ENCODE data around the gene ABO.

The ABO gene

DNA sequence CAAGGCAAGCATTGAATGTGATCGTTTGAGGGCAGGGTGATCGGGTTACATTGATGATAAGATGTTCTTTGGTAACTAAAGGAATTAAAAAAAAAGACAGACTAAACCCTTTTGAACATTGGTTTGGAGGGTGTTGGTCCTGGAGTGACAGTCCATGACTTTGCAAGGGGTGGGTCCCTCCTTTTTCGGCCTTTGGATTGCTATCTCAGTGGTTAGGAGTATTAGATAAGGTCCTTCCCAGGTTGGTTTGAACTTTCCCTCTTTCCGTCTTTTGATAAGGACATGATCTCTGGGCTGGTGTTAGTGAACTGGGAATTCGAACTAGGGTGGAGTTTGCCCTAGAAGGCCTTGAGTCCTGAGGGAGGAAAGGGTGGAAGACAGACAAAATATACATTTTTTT lies 5.4 kb upstream of the ABO start:
- H3K4me2 ChIP-seq (ENCODE audit: low read depth, low read length, poor library complexity, severe bottlenecking) = no peak overlapping the region

DNA sequence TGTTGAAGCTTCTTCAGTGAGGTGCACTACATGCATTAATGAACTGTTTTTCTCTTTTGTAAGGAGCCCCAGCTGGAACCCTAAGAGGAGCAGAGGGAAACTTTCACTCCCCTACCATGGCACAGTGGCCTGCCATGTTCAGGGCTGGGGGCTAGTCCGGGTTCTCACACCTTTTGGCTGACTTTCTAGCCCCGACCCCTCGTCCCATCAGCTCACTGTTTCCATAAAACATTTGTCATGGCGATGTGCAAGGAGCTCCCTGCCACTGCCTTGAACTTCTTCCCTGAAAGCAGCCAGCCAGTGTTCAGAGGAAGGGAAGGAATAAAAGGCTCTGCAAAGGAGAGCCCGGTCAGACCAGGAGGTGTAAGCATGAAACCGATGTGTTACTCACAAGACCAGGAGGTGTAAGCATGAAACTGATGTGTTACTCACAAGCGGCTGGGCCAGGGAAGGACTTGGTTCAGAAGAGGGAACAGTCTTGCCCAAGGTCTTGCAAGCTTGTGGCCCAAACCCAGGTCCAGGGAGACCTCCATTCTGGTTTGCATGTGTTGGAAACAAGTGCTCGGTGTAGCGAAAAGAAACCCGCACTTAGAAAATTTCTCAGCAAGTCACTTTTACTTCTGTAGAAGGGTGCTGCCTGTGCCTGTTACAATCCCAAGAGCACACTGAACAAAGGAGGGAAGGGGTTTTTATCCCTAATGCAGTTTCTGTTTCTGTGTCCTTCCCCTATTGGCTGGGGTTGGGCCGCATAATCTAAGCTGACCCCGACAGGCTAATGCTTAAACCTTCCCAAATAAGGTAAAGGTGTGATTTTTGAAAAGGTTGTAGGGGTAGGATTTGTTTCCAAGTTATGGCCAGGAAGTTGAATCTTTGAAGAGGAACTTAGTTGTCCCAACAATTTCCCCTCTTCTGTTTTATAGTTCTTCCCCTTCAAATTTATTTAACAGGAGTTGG lies 3.4 kb upstream of the ABO start:
- Histone ChIP-seq H2AFZ (ENCODE audit: low read depth, low read length, severe bottlenecking) (no peak overlapping the region), H3F3A (ENCODE audit: insufficient read depth) (no peaks in the 10 kb centered on the region), H4K20me1 (ENCODE audit: low read depth, low read length) (no peaks in the 10 kb centered on the region), H3K79me2 (ENCODE audit: insufficient read depth, low read length) (no peaks in the 10 kb centered on the region), H3K36me3 (ENCODE audit: low read length) (no peaks in the 10 kb centered on the region), H3K9me3 (ENCODE audit: insufficient read depth, low read length) (no peaks in the 10 kb centered on the region), H3K4me3 (ENCODE audit: insufficient read depth, low read length, poor library complexity, severe bottlenecking) (no peak overlapping the region), H3K4me2 (ENCODE audit: low read depth, low read length, poor library complexity, severe bottlenecking) (no peak overlapping the region), H3K27me3 (ENCODE audit: low read length) (no peaks in the 10 kb centered on the region), H3K27ac (ENCODE audit: low read depth, low read length) (no peak overlapping the region), H3K9me2 (replicated peaks; ENCODE audit: insufficient read depth, low read length) (no peaks in the 10 kb centered on the region), H3K9ac (ENCODE audit: low read length) (no peak overlapping the region)
- no peak for TF ChIP-seq EZH2phosphoT487 (conservative IDR thresholded peaks at IDR 0.05; ENCODE audit: low read length)
- TF ChIP-seq, protein P1, sequence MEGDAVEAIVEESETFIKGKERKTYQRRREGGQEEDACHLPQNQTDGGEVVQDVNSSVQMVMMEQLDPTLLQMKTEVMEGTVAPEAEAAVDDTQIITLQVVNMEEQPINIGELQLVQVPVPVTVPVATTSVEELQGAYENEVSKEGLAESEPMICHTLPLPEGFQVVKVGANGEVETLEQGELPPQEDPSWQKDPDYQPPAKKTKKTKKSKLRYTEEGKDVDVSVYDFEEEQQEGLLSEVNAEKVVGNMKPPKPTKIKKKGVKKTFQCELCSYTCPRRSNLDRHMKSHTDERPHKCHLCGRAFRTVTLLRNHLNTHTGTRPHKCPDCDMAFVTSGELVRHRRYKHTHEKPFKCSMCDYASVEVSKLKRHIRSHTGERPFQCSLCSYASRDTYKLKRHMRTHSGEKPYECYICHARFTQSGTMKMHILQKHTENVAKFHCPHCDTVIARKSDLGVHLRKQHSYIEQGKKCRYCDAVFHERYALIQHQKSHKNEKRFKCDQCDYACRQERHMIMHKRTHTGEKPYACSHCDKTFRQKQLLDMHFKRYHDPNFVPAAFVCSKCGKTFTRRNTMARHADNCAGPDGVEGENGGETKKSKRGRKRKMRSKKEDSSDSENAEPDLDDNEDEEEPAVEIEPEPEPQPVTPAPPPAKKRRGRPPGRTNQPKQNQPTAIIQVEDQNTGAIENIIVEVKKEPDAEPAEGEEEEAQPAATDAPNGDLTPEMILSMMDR (IDR thresholded peaks at IDR 0.05; ENCODE audit: insufficient read depth, low read length, poor library complexity, severe bottlenecking) = no peak

More for the DNA sequence above, 5.4 kb upstream of the ABO start:
- Histone ChIP-seq H2AFZ (ENCODE audit: low read depth, low read length, severe bottlenecking) (no peak overlapping the region), H3K9me3 (ENCODE audit: insufficient read depth, low read length) (no peaks in the 10 kb centered on the region), H3K27me3 (ENCODE audit: low read length) (no peaks in the 10 kb centered on the region), H3K9me2 (replicated peaks; ENCODE audit: insufficient read depth, low read length) (no peaks in the 10 kb centered on the region), H3K9ac (ENCODE audit: low read length) (no peak overlapping the region), H3K79me2 (ENCODE audit: insufficient read depth, low read length) (no peaks in the 10 kb centered on the region), H3K27ac (ENCODE audit: low read depth, low read length) (no peak overlapping the region), H4K20me1 (ENCODE audit: low read depth, low read length) (no peaks in the 10 kb centered on the region), H3K36me3 (ENCODE audit: low read length) (no peaks in the 10 kb centered on the region), H3F3A (ENCODE audit: insufficient read depth) (no peaks in the 10 kb centered on the region), H3K4me3 (ENCODE audit: insufficient read depth, low read length, poor library complexity, severe bottlenecking) (no peak overlapping the region)
- no peak for TF ChIP-seq EZH2phosphoT487 (conservative IDR thresholded peaks at IDR 0.05; ENCODE audit: low read length)
- TF ChIP-seq, protein P1 (IDR thresholded peaks at IDR 0.05; ENCODE audit: insufficient read depth, low read length, poor library complexity, severe bottlenecking) = no peak

DNA sequence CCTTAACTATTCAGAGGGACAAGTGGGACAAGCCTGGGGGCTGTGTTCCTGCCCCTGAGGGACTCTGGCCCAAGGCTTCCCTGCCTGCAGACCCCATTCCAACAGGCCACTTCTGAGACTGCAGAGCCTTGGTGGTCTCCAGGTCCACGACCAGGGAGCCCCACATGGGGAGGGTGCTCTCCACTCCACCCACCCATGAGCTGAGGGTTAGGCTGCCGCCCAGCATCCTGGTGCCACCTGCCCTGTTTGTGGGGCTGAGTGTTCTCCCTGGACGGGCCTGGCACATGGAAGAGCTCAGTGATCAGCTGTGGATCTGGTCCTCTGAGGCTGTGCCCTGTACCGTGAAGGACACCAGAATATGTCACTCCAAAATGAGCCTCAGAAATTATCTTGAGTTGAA lies 2.5 kb upstream of the ABO start:
- H3K4me3 ChIP-seq (ENCODE audit: insufficient read depth, low read length, poor library complexity, severe bottlenecking) = no peak overlapping the region
- H3K9me2 ChIP-seq (replicated peaks; ENCODE audit: insufficient read depth, low read length) = no peaks in the 10 kb centered on the region
- no peaks in the 10 kb centered on the region for H4K20me1 ChIP-seq (ENCODE audit: low read depth, low read length)
- no peaks in the 10 kb centered on the region for H3K9me3 ChIP-seq (ENCODE audit: insufficient read depth, low read length)
- TF ChIP-seq, protein P1 (IDR thresholded peaks at IDR 0.05; ENCODE audit: insufficient read depth, low read length, poor library complexity, severe bottlenecking) = no peak
- no peak for TF ChIP-seq EZH2phosphoT487 (conservative IDR thresholded peaks at IDR 0.05; ENCODE audit: low read length)
- H3K27me3 ChIP-seq (ENCODE audit: low read length) = no peaks in the 10 kb centered on the region
- no peaks in the 10 kb centered on the region for H3K79me2 ChIP-seq (ENCODE audit: insufficient read depth, low read length)
- H3K36me3 ChIP-seq (ENCODE audit: low read length) = no peaks in the 10 kb centered on the region
- H2AFZ ChIP-seq (ENCODE audit: low read depth, low read length, severe bottlenecking) = no peak overlapping the region
- no peak overlapping the region for H3K9ac ChIP-seq (ENCODE audit: low read length)
- H3K27ac ChIP-seq (ENCODE audit: low read depth, low read length) = no peak overlapping the region
- no peak overlapping the region for H3K4me2 ChIP-seq (ENCODE audit: low read depth, low read length, poor library complexity, severe bottlenecking)
- no peaks in the 10 kb centered on the region for H3F3A ChIP-seq (ENCODE audit: insufficient read depth)
